ENCODE data around the gene NCOA7. TPM values are rescaled to one million over a fixed set of nuclear protein-coding genes. Genes with fewer than 3 reads are reported as not detected.
A peak's percentile ranks its signal among the peaks of the same experiment; 100 is the strongest.

Gene NCOA7
- total RNA-seq, 4 donors from 2014 or later, result 6.8 to 14.9 (median 13.3) TPM

DNA sequence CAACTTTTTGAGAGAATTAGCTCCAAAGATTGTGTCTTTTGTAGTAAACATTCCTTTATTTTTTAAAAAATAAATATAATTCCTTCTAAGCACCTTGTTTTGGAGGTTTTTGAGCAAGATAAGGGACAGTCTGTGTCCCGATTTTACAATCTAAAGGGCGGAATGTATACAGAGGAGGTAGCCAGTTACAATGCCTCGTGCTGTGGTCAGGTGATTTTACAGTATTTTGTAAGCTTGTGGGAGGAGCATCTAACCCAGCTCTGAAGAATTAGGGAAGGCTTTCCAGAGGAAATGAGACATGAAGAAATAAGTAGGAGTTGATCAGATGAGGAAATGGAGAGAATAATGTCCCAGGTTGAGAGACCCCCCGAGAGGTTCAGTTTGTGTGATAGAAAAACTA is 167.1 kb downstream of the NCOA7 start:
- no peak overlapping the region for H3K4me3 ChIP-seq (ENCODE audit: low read depth, poor library complexity, severe bottlenecking)
- DNase-seq (ENCODE audit: low spot score in 2 of 2), result peak in 1 of 2 donors; percentile 52
- intact Hi-C loops (cut with DNase I; ENCODE audit: low total_unique reads), result loop anchor here (5.0 kb wide), 1 partner anchor 176 kb away; no protein-coding TSS in a partner anchor
- TF ChIP-seq CTCF (IDR thresholded peaks at IDR 0.05) (no peak), POLR2A (IDR thresholded peaks at IDR 0.05) (no peak)
- WGBS, 2 donors, result 25 to 35% methylated on average over 4 of the region's 4 CpGs

DNA sequence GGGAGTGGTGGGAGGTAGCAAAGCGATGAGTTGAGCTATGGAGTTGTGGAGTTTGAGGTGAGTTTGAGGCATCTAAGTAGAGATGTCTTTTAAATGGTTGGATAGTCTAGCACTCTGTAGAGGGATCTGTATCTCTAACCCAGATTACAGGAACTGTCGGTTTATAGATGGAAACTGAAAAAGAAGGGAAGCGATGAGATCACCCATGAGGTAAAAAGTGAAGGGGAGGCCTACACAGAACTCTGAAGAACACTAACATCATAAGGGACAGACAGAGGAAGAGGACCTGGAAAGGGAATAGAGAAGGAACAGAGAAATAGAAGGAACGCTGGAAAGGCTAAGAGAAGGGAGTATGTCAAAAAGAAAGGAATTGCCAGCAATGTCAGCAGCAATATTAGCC is 168.3 kb downstream of the NCOA7 start:
- no peak overlapping the region for H3K4me3 ChIP-seq (ENCODE audit: low read depth, poor library complexity, severe bottlenecking)
- intact Hi-C loops (cut with DNase I; ENCODE audit: low total_unique reads), result loop anchor here (5.0 kb wide), 1 partner anchor 177 kb away; no protein-coding TSS in a partner anchor
- WGBS, 2 donors, result 90 to 93% methylated on average over 4 of the region's 4 CpGs
- DNase-seq (ENCODE audit: low spot score in 2 of 2), result no peak
- TF ChIP-seq POLR2A (IDR thresholded peaks at IDR 0.05), result no peak
- no peak for TF ChIP-seq CTCF (IDR thresholded peaks at IDR 0.05)

GRCh38 chr6:125961117-125961516 is 170.4 kb downstream of the NCOA7 start:
- intact Hi-C loops (cut with DNase I; ENCODE audit: low total_unique reads), result no loop called here
- DNase-seq (ENCODE audit: low spot score in 2 of 2), result no peak
- H3K4me3 ChIP-seq (ENCODE audit: low read depth, poor library complexity, severe bottlenecking), result no peak overlapping the region
- TF ChIP-seq CTCF (IDR thresholded peaks at IDR 0.05) (no peak), POLR2A (IDR thresholded peaks at IDR 0.05) (no peak)
- 89% methylated on average over 3 of the region's 3 CpGs for WGBS, 2 donors

GRCh38 chr6:125962900-125963497 is 172.2 kb downstream of the NCOA7 start:
- TF ChIP-seq CTCF (IDR thresholded peaks at IDR 0.05), result no peak
- no peak for TF ChIP-seq POLR2A (IDR thresholded peaks at IDR 0.05)
- H3K4me3 ChIP-seq (ENCODE audit: low read depth, poor library complexity, severe bottlenecking), result no peak overlapping the region
- DNase-seq (ENCODE audit: low spot score in 2 of 2), result no peak
- WGBS, 2 donors, result 77 to 81% methylated on average over 8 of the region's 8 CpGs
- intact Hi-C loops (cut with DNase I; ENCODE audit: low total_unique reads), result no loop called here

DNA sequence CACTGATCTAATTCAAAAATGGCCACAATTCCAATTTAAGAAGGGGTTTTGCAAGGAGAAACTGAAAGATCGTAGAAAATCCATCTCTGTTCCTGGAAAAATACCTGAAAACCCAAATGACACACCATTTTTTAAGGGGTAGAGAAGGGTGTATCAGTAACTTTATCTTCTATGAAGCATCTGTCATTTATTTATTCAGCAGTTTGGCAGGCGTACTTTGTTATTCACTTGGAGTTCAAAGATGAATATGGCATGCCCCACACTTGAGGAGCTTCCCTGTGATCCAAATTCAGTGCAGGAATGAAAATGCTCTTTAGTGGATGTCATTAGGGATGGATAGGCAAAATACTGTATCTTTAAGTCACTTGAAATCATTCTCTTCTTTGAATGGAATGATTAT is 173.1 kb downstream of the NCOA7 start:
- TF ChIP-seq POLR2A (IDR thresholded peaks at IDR 0.05) (no peak), CTCF (IDR thresholded peaks at IDR 0.05) (no peak)
- 73 to 80% methylated on average over 2 of the region's 2 CpGs for WGBS, 2 donors

GRCh38 chr6:125966569-125966968 is 175.8 kb downstream of the NCOA7 start:
- DNase-seq (ENCODE audit: low spot score in 2 of 2), result no peak
- H3K4me3 ChIP-seq (ENCODE audit: low read depth, poor library complexity, severe bottlenecking), result no peak overlapping the region
- WGBS, 2 donors, result 90 to 95% methylated on average over 1 of the region's 1 CpG
- intact Hi-C loops (cut with DNase I; ENCODE audit: low total_unique reads), result no loop called here
- TF ChIP-seq CTCF (IDR thresholded peaks at IDR 0.05) (no peak), POLR2A (IDR thresholded peaks at IDR 0.05) (no peak)

More for the DNA sequence above, 173.1 kb downstream of the NCOA7 start:
- no peak for DNase-seq (ENCODE audit: low spot score in 2 of 2)
- intact Hi-C loops (cut with DNase I; ENCODE audit: low total_unique reads), result no loop called here
- no peak overlapping the region for H3K4me3 ChIP-seq (ENCODE audit: low read depth, poor library complexity, severe bottlenecking)
